ENCODE measurements around the gene HM13. TPM values are rescaled to one million over a fixed set of nuclear protein-coding genes. Genes with fewer than 3 reads are reported as not detected.

Gene HM13
- polyA plus RNA-seq, 1 donor: 123 TPM

- H3K27me3 ChIP-seq (ENCODE audit: control insufficient read depth, insufficient read depth, low read length): no peaks in the 10 kb centered on the region
- WGBS (ENCODE audit: insufficient coverage, low lambda C conversion rate): no CpG with 5 or more reads among the region's 11 CpGs
- H3K4me3 ChIP-seq (ENCODE audit: low read length): no peak overlapping the region
- peaks cover 5% of the 10 kb centered on the region for H3K4me1 ChIP-seq (ENCODE audit: control insufficient read depth, insufficient read depth, low read length)
- peaks cover 68% of the 10 kb centered on the region for H3K36me3 ChIP-seq (ENCODE audit: control insufficient read depth, insufficient read depth, low read length)
- DNase-seq: no peak
- H3K9me3 ChIP-seq (ENCODE audit: control insufficient read depth, low read depth, low read length): no peaks in the 10 kb centered on the region
- no peak overlapping the region for H3K27ac ChIP-seq (ENCODE audit: low read length)
Observed at GRCh38 chr20:31551163-31552081, 37.2 kb downstream of the HM13 start.

- no CpG with 5 or more reads among the region's 6 CpGs for WGBS (ENCODE audit: insufficient coverage, low lambda C conversion rate)
- H3K4me3 ChIP-seq (ENCODE audit: low read length): no peak overlapping the region
- peak overlapping the region; percentile 28 for H3K27ac ChIP-seq (ENCODE audit: low read length)
- no peaks in the 10 kb centered on the region for H3K27me3 ChIP-seq (ENCODE audit: control insufficient read depth, insufficient read depth, low read length)
- H3K9me3 ChIP-seq (ENCODE audit: control insufficient read depth, low read depth, low read length): no peaks in the 10 kb centered on the region
- peaks cover 58% of the 10 kb centered on the region for H3K36me3 ChIP-seq (ENCODE audit: control insufficient read depth, insufficient read depth, low read length)
- peaks cover 3% of the 10 kb centered on the region for H3K4me1 ChIP-seq (ENCODE audit: control insufficient read depth, insufficient read depth, low read length)
- DNase-seq: peak; percentile 66 to 86
Observed at GRCh38 chr20:31555203-31555775, 41.0 kb downstream of the HM13 start.

DNA sequence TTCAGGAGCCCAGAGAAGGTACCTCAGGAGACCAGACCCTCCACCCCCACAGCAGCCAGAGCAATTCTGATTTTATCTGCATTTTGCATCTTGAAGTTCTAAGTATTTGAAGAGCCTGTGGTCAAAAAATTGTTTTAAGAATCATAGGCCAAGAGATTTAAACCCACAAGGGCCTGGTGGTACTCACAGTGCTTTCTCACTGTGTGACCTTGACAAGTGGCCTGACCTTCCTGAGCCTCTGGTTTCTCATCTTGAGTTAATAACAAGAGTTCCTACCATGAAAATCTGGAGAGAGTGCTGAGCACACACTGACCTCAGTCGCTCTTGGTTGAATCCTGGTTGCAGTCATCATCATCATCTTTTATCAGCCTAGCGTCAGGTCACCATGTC lies 45.5 kb downstream of the HM13 start:
- peaks cover 6% of the 10 kb centered on the region for H3K4me1 ChIP-seq (ENCODE audit: control insufficient read depth, insufficient read depth, low read length)
- H3K9me3 ChIP-seq (ENCODE audit: control insufficient read depth, low read depth, low read length): no peaks in the 10 kb centered on the region
- H3K4me3 ChIP-seq (ENCODE audit: low read length): no peak overlapping the region
- no CpG with 5 or more reads among the region's 2 CpGs for WGBS (ENCODE audit: insufficient coverage, low lambda C conversion rate)
- no peak for DNase-seq
- H3K27ac ChIP-seq (ENCODE audit: low read length): no peak overlapping the region
- peaks cover 57% of the 10 kb centered on the region for H3K36me3 ChIP-seq (ENCODE audit: control insufficient read depth, insufficient read depth, low read length)
- H3K27me3 ChIP-seq (ENCODE audit: control insufficient read depth, insufficient read depth, low read length): no peaks in the 10 kb centered on the region

GRCh38 chr20:31560094-31560745 lies 46.0 kb downstream of the HM13 start:
- Histone ChIP-seq H3K9me3 (ENCODE audit: control insufficient read depth, low read depth, low read length) (no peaks in the 10 kb centered on the region), H3K27ac (ENCODE audit: low read length) (no peak overlapping the region), H3K4me1 (ENCODE audit: control insufficient read depth, insufficient read depth, low read length) (peaks cover 6% of the 10 kb centered on the region), H3K27me3 (ENCODE audit: control insufficient read depth, insufficient read depth, low read length) (no peaks in the 10 kb centered on the region), H3K4me3 (ENCODE audit: low read length) (no peak overlapping the region), H3K36me3 (ENCODE audit: control insufficient read depth, insufficient read depth, low read length) (peaks cover 52% of the 10 kb centered on the region)
- peak; percentile 38 to 55 for DNase-seq
- no CpG with 5 or more reads among the region's 6 CpGs for WGBS (ENCODE audit: insufficient coverage, low lambda C conversion rate)

- Histone ChIP-seq H3K4me1 (ENCODE audit: control insufficient read depth, insufficient read depth, low read length) (peaks cover 12% of the 10 kb centered on the region), H3K4me3 (ENCODE audit: low read length) (no peak overlapping the region), H3K27ac (ENCODE audit: low read length) (no peak overlapping the region), H3K36me3 (ENCODE audit: control insufficient read depth, insufficient read depth, low read length) (peaks cover 54% of the 10 kb centered on the region), H3K27me3 (ENCODE audit: control insufficient read depth, insufficient read depth, low read length) (no peaks in the 10 kb centered on the region), H3K9me3 (ENCODE audit: control insufficient read depth, low read depth, low read length) (no peaks in the 10 kb centered on the region)
- no CpG with 5 or more reads among the region's 7 CpGs for WGBS (ENCODE audit: insufficient coverage, low lambda C conversion rate)
- DNase-seq: no peak
Observed at GRCh38 chr20:31560746-31561598, 46.7 kb downstream of the HM13 start.

DNA sequence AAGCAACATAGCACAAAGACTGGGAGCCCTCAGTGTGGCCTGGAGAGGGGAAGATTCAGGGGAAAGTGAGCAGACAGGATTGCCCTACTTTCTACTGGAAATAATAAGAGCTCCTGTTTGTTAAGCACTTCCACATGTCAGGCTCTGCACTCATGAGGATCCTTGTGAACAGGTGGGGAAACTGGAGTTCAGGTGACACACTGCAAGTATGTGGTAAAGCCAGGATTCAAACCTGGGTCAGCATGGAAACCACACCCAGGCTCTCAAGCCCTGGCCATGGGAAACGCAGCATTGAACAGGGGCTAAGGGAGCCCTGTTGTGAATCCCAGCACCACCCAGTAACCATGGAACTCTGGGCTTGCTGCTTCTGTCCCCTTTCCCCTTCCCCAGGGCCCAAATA lies 48.0 kb downstream of the HM13 start:
- WGBS (ENCODE audit: insufficient coverage, low lambda C conversion rate): no CpG with 5 or more reads among the region's 1 CpG
- no peak overlapping the region for H3K4me3 ChIP-seq (ENCODE audit: low read length)
- H3K27me3 ChIP-seq (ENCODE audit: control insufficient read depth, insufficient read depth, low read length): no peaks in the 10 kb centered on the region
- H3K9me3 ChIP-seq (ENCODE audit: control insufficient read depth, low read depth, low read length): no peaks in the 10 kb centered on the region
- H3K4me1 ChIP-seq (ENCODE audit: control insufficient read depth, insufficient read depth, low read length): peaks cover 25% of the 10 kb centered on the region
- H3K27ac ChIP-seq (ENCODE audit: low read length): no peak overlapping the region
- DNase-seq: no peak
- H3K36me3 ChIP-seq (ENCODE audit: control insufficient read depth, insufficient read depth, low read length): peaks cover 55% of the 10 kb centered on the region

GRCh38 chr20:31564284-31564683 lies 50.0 kb downstream of the HM13 start:
- H3K27ac ChIP-seq (ENCODE audit: low read length): no peak overlapping the region
- H3K9me3 ChIP-seq (ENCODE audit: control insufficient read depth, low read depth, low read length): peaks cover 2% of the 10 kb centered on the region
- no peak for DNase-seq
- peaks cover 65% of the 10 kb centered on the region for H3K36me3 ChIP-seq (ENCODE audit: control insufficient read depth, insufficient read depth, low read length)
- H3K27me3 ChIP-seq (ENCODE audit: control insufficient read depth, insufficient read depth, low read length): no peaks in the 10 kb centered on the region
- no CpG with 5 or more reads among the region's 6 CpGs for WGBS (ENCODE audit: insufficient coverage, low lambda C conversion rate)
- no peak overlapping the region for H3K4me3 ChIP-seq (ENCODE audit: low read length)
- peaks cover 39% of the 10 kb centered on the region for H3K4me1 ChIP-seq (ENCODE audit: control insufficient read depth, insufficient read depth, low read length)

- H3K9me3 ChIP-seq (ENCODE audit: control insufficient read depth, low read depth, low read length): peaks cover 2% of the 10 kb centered on the region
- H3K4me1 ChIP-seq (ENCODE audit: control insufficient read depth, insufficient read depth, low read length): peaks cover 54% of the 10 kb centered on the region
- WGBS (ENCODE audit: insufficient coverage, low lambda C conversion rate): no CpG with 5 or more reads among the region's 6 CpGs
- H3K4me3 ChIP-seq (ENCODE audit: low read length): no peak overlapping the region
- peak overlapping the region; percentile 76 for H3K27ac ChIP-seq (ENCODE audit: low read length)
- no peaks in the 10 kb centered on the region for H3K27me3 ChIP-seq (ENCODE audit: control insufficient read depth, insufficient read depth, low read length)
- DNase-seq: peak in 1 of 2 donors; percentile 40
- H3K36me3 ChIP-seq (ENCODE audit: control insufficient read depth, insufficient read depth, low read length): peaks cover 61% of the 10 kb centered on the region
Observed at GRCh38 chr20:31565699-31566318, 51.6 kb downstream of the HM13 start.

GRCh38 chr20:31566319-31566657 lies 52.0 kb downstream of the HM13 start:
- H3K27me3 ChIP-seq (ENCODE audit: control insufficient read depth, insufficient read depth, low read length): no peaks in the 10 kb centered on the region
- H3K36me3 ChIP-seq (ENCODE audit: control insufficient read depth, insufficient read depth, low read length): peaks cover 61% of the 10 kb centered on the region
- peaks cover 2% of the 10 kb centered on the region for H3K9me3 ChIP-seq (ENCODE audit: control insufficient read depth, low read depth, low read length)
- no CpG with 5 or more reads among the region's 1 CpG for WGBS (ENCODE audit: insufficient coverage, low lambda C conversion rate)
- H3K27ac ChIP-seq (ENCODE audit: low read length): peak overlapping the region; percentile 76
- H3K4me1 ChIP-seq (ENCODE audit: control insufficient read depth, insufficient read depth, low read length): peaks cover 59% of the 10 kb centered on the region
- H3K4me3 ChIP-seq (ENCODE audit: low read length): no peak overlapping the region
- no peak for DNase-seq

Data from large intestine (tissue), 3 donors.